Measurements from ENCODE around the gene CCDC196.

DNA sequence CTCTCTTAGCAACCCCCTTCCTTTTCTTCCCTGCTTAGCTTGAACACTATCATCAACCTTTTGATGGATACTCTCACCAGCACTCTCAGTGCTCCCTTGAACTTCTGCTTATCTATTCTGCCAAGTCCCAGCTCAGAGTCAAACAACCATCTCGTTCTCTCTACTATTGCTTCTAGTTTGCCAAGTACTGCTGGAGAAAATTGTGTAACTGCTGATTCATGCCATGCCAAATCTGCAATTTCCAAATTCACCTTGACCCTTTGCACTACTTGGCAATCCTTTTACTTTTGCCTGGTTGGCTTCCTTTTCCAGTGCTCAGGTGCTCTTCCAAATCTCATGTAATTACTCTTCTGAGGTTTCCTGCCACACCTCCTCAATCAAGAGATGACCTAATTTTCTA, 2.8 kb upstream of the CCDC196 start:
- no peak for TF ChIP-seq POLR2A (IDR thresholded peaks at IDR 0.05)
- TF ChIP-seq, protein P1, sequence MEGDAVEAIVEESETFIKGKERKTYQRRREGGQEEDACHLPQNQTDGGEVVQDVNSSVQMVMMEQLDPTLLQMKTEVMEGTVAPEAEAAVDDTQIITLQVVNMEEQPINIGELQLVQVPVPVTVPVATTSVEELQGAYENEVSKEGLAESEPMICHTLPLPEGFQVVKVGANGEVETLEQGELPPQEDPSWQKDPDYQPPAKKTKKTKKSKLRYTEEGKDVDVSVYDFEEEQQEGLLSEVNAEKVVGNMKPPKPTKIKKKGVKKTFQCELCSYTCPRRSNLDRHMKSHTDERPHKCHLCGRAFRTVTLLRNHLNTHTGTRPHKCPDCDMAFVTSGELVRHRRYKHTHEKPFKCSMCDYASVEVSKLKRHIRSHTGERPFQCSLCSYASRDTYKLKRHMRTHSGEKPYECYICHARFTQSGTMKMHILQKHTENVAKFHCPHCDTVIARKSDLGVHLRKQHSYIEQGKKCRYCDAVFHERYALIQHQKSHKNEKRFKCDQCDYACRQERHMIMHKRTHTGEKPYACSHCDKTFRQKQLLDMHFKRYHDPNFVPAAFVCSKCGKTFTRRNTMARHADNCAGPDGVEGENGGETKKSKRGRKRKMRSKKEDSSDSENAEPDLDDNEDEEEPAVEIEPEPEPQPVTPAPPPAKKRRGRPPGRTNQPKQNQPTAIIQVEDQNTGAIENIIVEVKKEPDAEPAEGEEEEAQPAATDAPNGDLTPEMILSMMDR (IDR thresholded peaks at IDR 0.05), result no peak
